ENCODE data around the gene ROR2. TPM values are rescaled to one million over a fixed set of nuclear protein-coding genes. Genes with fewer than 3 reads are reported as not detected.

Gene ROR2
- total RNA-seq, 3 donors from 2014 or later (not counting 1 experiment from before 2014, with no cell fraction given) = 1.7 TPM; not detected in 2

GRCh38 chr9:91557327-91557726, 392.7 kb downstream of the ROR2 start:
- intact Hi-C loops (cut with micrococcal nuclease) = no loop called here
- Mint-ChIP-seq H3K36me3 (no peaks in the 10 kb centered on the region), H3K4me3 (no peak overlapping the region), H3K9me3 (no peaks in the 10 kb centered on the region), H3K27ac (no peak overlapping the region), H3K4me1 (no peaks in the 10 kb centered on the region), H3K27me3 (ENCODE audit: low read depth in 2 of 2) (peaks cover 19 to 45% of the 10 kb centered on the region in 2 donors)
- no peak for TF ChIP-seq CTCF (IDR thresholded peaks at IDR 0.05)
- Histone ChIP-seq H3K4me3 (ENCODE audit: low read length) (no peak overlapping the region), H3K27ac (ENCODE audit: low read length) (no peak overlapping the region), H3K4me1 (ENCODE audit: control insufficient read depth, insufficient read depth, low read length) (no peaks in the 10 kb centered on the region), H3K9me3 (ENCODE audit: control insufficient read depth, insufficient read depth, low read length) (no peaks in the 10 kb centered on the region), H3K27me3 (ENCODE audit: control insufficient read depth, insufficient read depth, low read length) (no peaks in the 10 kb centered on the region), H3K36me3 (ENCODE audit: control insufficient read depth, insufficient read depth, low read length) (no peaks in the 10 kb centered on the region)
- WGBS (ENCODE audit: insufficient coverage) = 78% methylated on average over 1 of the region's 2 CpGs
- DNase-seq (no peak), ATAC-seq (no peak)

- no peak for TF ChIP-seq CTCF (IDR thresholded peaks at IDR 0.05)
- Histone ChIP-seq H3K27me3 (ENCODE audit: control insufficient read depth, insufficient read depth, low read length) (no peaks in the 10 kb centered on the region), H3K4me1 (ENCODE audit: control insufficient read depth, insufficient read depth, low read length) (no peaks in the 10 kb centered on the region), H3K27ac (ENCODE audit: low read length) (no peak overlapping the region), H3K36me3 (ENCODE audit: control insufficient read depth, insufficient read depth, low read length) (no peaks in the 10 kb centered on the region), H3K4me3 (ENCODE audit: low read length) (no peak overlapping the region), H3K9me3 (ENCODE audit: control insufficient read depth, insufficient read depth, low read length) (no peaks in the 10 kb centered on the region)
- intact Hi-C loops (cut with micrococcal nuclease) = no loop called here
- WGBS (ENCODE audit: insufficient coverage) = 70% methylated on average over 1 of the region's 2 CpGs
- Mint-ChIP-seq H3K4me3 (no peak overlapping the region), H3K36me3 (no peaks in the 10 kb centered on the region), H3K9me3 (no peaks in the 10 kb centered on the region), H3K27ac (no peak overlapping the region), H3K27me3 (ENCODE audit: low read depth in 2 of 2) (peaks cover 13 to 34% of the 10 kb centered on the region in 2 donors), H3K4me1 (no peaks in the 10 kb centered on the region)
- DNase-seq = no peak
- ATAC-seq = no peak
These were observed 394.9 kb downstream of the ROR2 start for GRCh38 chr9:91555132-91555531.

- Histone ChIP-seq H3K4me1 (ENCODE audit: control insufficient read depth, insufficient read depth, low read length) (no peaks in the 10 kb centered on the region), H3K27ac (ENCODE audit: low read length) (no peak overlapping the region), H3K9me3 (ENCODE audit: control insufficient read depth, insufficient read depth, low read length) (no peaks in the 10 kb centered on the region), H3K27me3 (ENCODE audit: control insufficient read depth, insufficient read depth, low read length) (no peaks in the 10 kb centered on the region), H3K4me3 (ENCODE audit: low read length) (no peak overlapping the region), H3K36me3 (ENCODE audit: control insufficient read depth, insufficient read depth, low read length) (no peaks in the 10 kb centered on the region)
- TF ChIP-seq CTCF (IDR thresholded peaks at IDR 0.05) = no peak
- DNase-seq (no peak), ATAC-seq (no peak)
- intact Hi-C loops (cut with micrococcal nuclease) = no loop called here
- Mint-ChIP-seq H3K4me3 (no peak overlapping the region), H3K27ac (no peak overlapping the region), H3K9me3 (no peaks in the 10 kb centered on the region), H3K4me1 (no peaks in the 10 kb centered on the region), H3K27me3 (ENCODE audit: low read depth in 2 of 2) (peaks cover 2 to 5% of the 10 kb centered on the region in 2 donors), H3K36me3 (no peaks in the 10 kb centered on the region)
- 80% methylated on average over 4 of the region's 5 CpGs for whole genome bisulfite sequencing (ENCODE audit: insufficient coverage)
These were observed 400.9 kb downstream of the ROR2 start for GRCh38 chr9:91549177-91549576.

- Mint-ChIP-seq H3K4me3 (no peak overlapping the region), H3K27me3 (ENCODE audit: low read depth in 2 of 2) (peaks cover 5 to 8% of the 10 kb centered on the region in 2 donors), H3K4me1 (no peaks in the 10 kb centered on the region), H3K36me3 (no peaks in the 10 kb centered on the region), H3K27ac (no peak overlapping the region), H3K9me3 (no peaks in the 10 kb centered on the region)
- intact Hi-C loops (cut with micrococcal nuclease) = no loop called here
- WGBS (ENCODE audit: insufficient coverage) = 96% methylated on average over 1 of the region's 2 CpGs
- TF ChIP-seq CTCF (IDR thresholded peaks at IDR 0.05) = no peak
- no peaks in the 10 kb centered on the region for H3K27me3 ChIP-seq (ENCODE audit: control insufficient read depth, insufficient read depth, low read length)
- no peaks in the 10 kb centered on the region for H3K36me3 ChIP-seq (ENCODE audit: control insufficient read depth, insufficient read depth, low read length)
- H3K27ac ChIP-seq (ENCODE audit: low read length) = no peak overlapping the region
- no peaks in the 10 kb centered on the region for H3K9me3 ChIP-seq (ENCODE audit: control insufficient read depth, insufficient read depth, low read length)
- H3K4me1 ChIP-seq (ENCODE audit: control insufficient read depth, insufficient read depth, low read length) = no peaks in the 10 kb centered on the region
- DNase-seq (no peak), ATAC-seq (no peak)
- no peak overlapping the region for H3K4me3 ChIP-seq (ENCODE audit: low read length)
These were observed 402.9 kb downstream of the ROR2 start for GRCh38 chr9:91547081-91547480.

All from natural killer cell (primary cell).